NCI-H2081 treated with DMSO at 0.1 percent for 48 hours (cell line): ENCODE results near the gene ULK4.

Experiments
- DNase-seq: peaks from one replicate; lab custom pipeline; 2025; lab: John Stamatoyannopoulos, UW

ULK4 gene

GRCh38 chr3:41362638-41363559, 599.0 kb downstream of the ULK4 start:
- no peak for DNase-seq

GRCh38 chr3:41357271-41357670, 604.6 kb downstream of the ULK4 start:
- DNase-seq = no peak

DNA sequence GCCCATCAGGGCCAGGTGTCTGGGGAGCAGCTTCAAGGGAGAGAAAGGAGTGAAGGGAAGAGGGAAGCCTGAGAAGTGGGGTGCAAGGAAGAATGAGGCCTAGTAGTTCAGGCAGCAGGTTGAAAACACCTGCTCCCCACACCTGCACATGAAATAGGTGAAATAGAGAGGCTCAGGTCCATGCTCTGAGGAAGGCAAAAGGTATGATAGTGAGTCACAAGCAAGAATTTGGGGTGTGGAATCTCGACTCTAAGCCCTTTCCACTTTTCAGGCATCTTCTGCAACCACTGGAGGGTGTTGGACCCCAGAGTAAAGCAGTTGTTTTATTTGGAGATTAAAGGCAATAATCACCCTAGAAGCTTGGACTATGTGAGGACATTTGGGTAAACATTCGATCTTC, 605.1 kb downstream of the ULK4 start:
- DNase-seq = no peak

GRCh38 chr3:41352510-41352909, 609.4 kb downstream of the ULK4 start:
- no peak for DNase-seq

DNA sequence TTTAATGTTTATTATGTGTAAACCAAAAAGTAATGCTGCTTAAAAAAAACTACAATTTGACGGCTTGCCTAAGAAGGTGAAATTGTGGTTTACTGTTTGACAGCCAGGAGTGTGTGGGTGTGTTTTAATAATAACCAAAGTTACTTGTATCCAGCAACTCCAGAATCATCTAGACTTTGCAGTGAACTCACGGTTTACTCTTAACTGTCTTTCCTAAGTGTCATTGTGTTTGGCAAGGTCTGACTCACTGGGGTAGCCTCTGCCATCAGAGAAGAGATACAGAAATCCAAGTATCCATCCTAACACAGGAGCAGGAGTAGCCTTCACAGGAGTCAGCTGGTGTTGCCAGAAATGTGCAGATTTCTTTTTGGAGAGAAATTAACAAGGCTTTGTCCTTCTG, 611.5 kb downstream of the ULK4 start:
- DNase-seq = no peak

DNA sequence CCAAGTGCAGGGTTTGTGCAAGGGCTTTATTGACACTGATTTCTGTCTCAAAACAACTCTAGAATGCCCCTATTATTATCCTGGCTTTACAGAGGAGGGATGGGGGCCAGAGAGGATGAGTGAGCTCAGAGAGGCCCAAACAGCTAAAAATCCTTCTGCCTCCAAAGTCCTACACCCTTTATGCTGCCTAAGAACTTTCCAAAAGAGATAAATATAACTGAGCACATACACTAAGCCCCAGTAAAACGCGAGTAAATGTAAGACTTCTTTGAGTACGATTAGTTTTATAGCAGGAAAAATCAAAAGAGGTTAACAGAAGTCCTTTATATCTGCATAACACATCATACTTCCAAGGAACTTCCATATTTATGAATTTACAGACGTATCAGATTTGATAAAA, 613.5 kb downstream of the ULK4 start:
- DNase-seq = no peak

GRCh38 chr3:41346698-41347270, 615.1 kb downstream of the ULK4 start:
- no peak for DNase-seq

GRCh38 chr3:41345788-41346187, 616.1 kb downstream of the ULK4 start:
- DNase-seq = no peak

- no peak for DNase-seq
These were observed 622.1 kb downstream of the ULK4 start for GRCh38 chr3:41339758-41340157.

GRCh38 chr3:41338276-41338675, 623.6 kb downstream of the ULK4 start:
- no peak for DNase-seq

DNA sequence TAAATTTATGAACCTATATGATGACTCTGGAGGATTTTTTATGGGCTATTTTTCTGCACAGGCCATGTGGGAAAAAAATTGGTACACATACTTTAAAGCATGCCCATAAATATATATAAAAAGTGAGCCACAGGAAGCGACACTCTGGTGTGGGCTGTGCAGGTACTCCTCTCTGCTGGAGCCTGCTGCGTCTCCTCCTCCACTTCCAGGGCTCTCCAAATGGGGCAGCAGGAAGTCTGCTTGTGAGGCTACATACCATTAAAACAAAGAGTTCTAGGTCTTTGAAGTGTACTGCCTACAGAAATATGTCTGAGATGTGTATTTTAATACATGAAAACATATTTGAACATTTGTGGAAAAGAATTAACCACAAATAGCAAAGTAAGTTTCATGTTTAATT, 627.5 kb downstream of the ULK4 start:
- DNase-seq = no peak

GRCh38 chr3:41331041-41331440, 630.9 kb downstream of the ULK4 start:
- no peak for DNase-seq

- DNase-seq = no peak
These were observed 631.4 kb downstream of the ULK4 start for GRCh38 chr3:41330465-41330864.

DNA sequence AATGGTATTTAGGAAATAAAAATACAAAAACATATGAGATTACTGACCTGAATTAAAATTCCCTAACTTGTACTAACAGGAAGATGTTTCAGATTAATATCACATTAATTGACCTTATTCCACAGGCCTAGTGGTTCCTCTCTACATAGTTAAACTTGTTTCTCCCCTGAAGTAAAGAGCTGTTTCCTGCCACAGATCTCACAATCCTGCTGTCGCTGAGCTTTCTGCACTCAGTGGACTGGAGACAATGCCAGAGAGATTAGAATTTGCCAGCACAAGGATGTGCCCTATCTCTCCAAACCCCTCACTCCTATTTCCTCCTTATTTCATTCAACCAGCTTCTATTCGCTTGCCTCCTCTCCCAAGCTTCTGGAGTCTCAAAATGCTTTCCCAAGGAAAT, 632.0 kb downstream of the ULK4 start:
- DNase-seq = no peak

DNA sequence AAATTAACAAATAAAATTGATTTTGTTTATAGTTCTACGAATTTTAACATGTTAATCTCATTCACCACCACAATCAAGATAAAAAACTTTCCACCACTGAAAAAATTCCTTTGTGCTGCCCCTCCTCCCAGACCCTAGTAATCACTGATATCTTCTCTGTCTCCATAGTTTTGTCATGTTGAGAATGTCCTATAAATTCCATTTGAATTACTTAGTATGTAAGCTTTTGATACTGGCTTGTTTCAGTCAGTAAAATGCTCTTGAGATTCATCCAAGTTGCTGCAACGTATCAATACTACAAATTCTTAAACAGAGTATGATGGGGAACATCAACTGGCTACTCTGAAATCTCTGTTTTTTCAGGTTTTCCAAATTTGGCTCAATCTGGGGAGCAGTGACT, 633.0 kb downstream of the ULK4 start:
- DNase-seq = no peak

- no peak for DNase-seq
These were observed 634.2 kb downstream of the ULK4 start for GRCh38 chr3:41327718-41328117.

DNA sequence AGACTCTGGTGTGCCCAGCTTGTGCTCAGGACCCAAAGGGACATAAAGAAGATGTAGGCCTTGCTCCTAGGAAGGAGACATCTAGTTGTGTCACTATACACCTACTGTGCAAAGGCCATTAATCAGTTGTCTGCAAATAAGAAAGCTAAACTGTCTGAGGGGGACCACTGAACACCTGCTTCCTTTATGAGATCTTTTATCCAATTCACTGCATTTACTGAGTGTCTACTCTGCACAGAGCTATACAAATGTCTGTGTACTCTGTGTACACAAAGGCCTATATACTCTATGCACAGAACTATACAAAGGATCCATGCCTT, 637.8 kb downstream of the ULK4 start:
- DNase-seq = peak; percentile 4

- DNase-seq = no peak
These were observed 638.3 kb downstream of the ULK4 start for GRCh38 chr3:41323467-41324155.

DNA sequence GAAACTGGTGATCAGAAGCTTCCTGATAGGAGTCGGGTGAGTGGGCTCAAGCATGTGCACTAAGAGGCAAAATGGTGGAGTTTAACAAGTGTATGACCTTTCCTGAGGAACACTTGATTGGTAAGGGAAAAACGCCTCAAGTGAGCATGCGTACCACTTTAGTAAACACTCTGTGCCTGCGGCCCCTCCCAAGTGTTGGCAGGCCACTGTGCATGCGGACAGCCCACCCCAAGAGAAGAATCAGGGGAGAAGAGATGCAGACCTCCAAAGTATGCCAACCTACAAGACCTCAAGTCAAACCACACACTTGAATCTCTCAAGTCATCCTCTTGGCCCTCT, 640.3 kb downstream of the ULK4 start:
- DNase-seq = no peak

GRCh38 chr3:41320953-41321641, 640.8 kb downstream of the ULK4 start:
- DNase-seq = no peak

DNA sequence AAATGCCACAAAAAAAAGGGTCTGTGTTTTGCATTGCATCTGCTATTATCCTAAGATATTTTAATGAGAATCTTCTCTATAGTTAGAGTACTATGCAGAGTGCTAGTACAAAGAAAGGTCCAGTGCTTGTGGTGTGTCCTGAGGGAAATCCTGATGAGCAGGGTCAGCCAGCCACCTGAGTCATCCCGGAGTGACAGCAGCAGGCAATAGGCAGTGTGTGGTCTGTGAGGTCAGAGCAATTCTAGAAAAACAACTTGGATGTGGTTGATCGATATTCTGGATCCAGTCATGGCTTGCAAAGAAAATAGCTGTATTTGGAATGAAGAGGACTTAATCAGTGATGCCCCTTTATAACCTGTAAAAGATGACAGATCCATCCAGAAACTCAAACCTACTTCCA, 643.4 kb downstream of the ULK4 start:
- no peak for DNase-seq

DNA sequence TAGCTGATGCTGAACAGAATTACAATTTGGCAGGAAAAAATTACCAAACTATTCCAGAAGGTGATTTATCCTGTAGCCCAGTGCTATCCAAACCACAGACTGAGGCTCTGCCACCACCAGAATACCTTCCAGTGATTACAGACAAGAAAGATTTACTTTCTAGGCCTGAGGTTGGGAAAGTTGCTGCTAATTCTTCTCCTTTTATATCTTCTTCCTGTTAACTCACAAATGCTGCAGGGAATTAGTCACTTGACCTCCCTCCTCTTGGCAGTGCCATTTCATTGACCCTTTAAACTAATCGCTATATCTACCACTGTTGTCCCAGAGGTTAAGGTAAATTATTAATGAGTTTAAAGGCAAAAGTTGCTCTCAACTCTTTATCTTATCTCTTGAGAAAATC, 644.2 kb downstream of the ULK4 start:
- DNase-seq = no peak

DNA sequence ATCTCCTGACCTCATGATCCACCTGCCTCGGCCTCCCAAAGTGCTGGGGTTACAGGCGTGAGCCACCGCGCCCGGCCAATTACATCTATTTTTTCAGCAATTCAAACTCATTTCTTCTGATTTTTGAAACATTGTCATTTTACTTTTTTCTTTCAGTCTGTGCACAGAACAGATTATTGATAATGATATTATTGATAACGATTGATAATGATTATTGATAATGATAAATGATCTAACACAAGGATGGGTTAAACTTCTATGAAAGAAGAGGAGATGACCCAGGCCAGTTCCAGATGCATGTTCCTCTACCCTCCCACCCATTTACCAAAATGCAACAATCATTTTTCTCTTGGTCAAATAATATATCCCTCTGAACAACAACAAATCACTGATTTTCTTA, 644.6 kb downstream of the ULK4 start:
- no peak for DNase-seq
